KG1 (cell line): ENCODE data around the gene ARHGEF4.

Experiments used
- DNase-seq: peaks from one replicate; lab custom pipeline; 2025; lab: John Stamatoyannopoulos, UW

Gene ARHGEF4

GRCh38 chr2:130921164-130921476 lies 84.4 kb downstream of the ARHGEF4 start:
- DNase-seq, result no peak

GRCh38 chr2:130922417-130922816 lies 85.7 kb downstream of the ARHGEF4 start:
- no peak for DNase-seq

- DNase-seq, result no peak
These were observed 91.7 kb downstream of the ARHGEF4 start for GRCh38 chr2:130928385-130928784.

GRCh38 chr2:130930740-130931659 lies 94.3 kb downstream of the ARHGEF4 start:
- no peak for DNase-seq

- no peak for DNase-seq
These were observed 96.8 kb downstream of the ARHGEF4 start for GRCh38 chr2:130933501-130933900.

GRCh38 chr2:130936451-130936850 lies 99.7 kb downstream of the ARHGEF4 start:
- no peak for DNase-seq

- DNase-seq, result no peak
These were observed 111.3 kb downstream of the ARHGEF4 start for GRCh38 chr2:130947967-130948366.

- no peak for DNase-seq
These were observed 113.2 kb downstream of the ARHGEF4 start for GRCh38 chr2:130949954-130950353.

GRCh38 chr2:130951018-130951417 lies 114.3 kb downstream of the ARHGEF4 start:
- no peak for DNase-seq

GRCh38 chr2:130954873-130955272 lies 118.2 kb downstream of the ARHGEF4 start:
- DNase-seq, result no peak

GRCh38 chr2:130957915-130958314 lies 121.2 kb downstream of the ARHGEF4 start:
- DNase-seq, result peak; percentile 25

GRCh38 chr2:130963196-130963848 lies 126.6 kb downstream of the ARHGEF4 start:
- DNase-seq, result no peak

GRCh38 chr2:130963849-130964793 lies 127.4 kb downstream of the ARHGEF4 start:
- DNase-seq, result no peak

- DNase-seq, result no peak
These were observed 128.2 kb downstream of the ARHGEF4 start for GRCh38 chr2:130964931-130965330.

- no peak for DNase-seq
These were observed 129.5 kb downstream of the ARHGEF4 start for GRCh38 chr2:130966149-130966774.

- DNase-seq, result no peak
These were observed 130.2 kb downstream of the ARHGEF4 start for GRCh38 chr2:130966775-130967490.

GRCh38 chr2:130972410-130972809 lies 135.7 kb downstream of the ARHGEF4 start:
- DNase-seq, result no peak

- no peak for DNase-seq
These were observed 139.0 kb downstream of the ARHGEF4 start for GRCh38 chr2:130975729-130976128.

GRCh38 chr2:130976591-130977237 lies 140.0 kb downstream of the ARHGEF4 start:
- no peak for DNase-seq

- no peak for DNase-seq
These were observed 140.8 kb downstream of the ARHGEF4 start for GRCh38 chr2:130977461-130978050.
